Neural progenitor cell (in vitro differentiated cells): ENCODE data around the gene EIF3A. TPM values are rescaled to one million over a fixed set of nuclear protein-coding genes. Genes with fewer than 3 reads are reported as not detected.

Experiments used
- DNase-seq: peaks from one replicate; pipeline ENCODE4 v3.0.0-alpha.2; 2016; ENCODE audit warnings: low spot score
- H2AFZ ChIP-seq: fragments of 200-600 bp; sonication (generic); replicated peaks from 2 replicates; pipeline ENCODE4 v1.6.1; 2016; ENCODE audit warnings: antibody characterized with exemption
- H3F3A ChIP-seq: fragments of 200-600 bp; sonication (generic); 2 replicates; pipeline ENCODE4 v1.6.1; 2016; ENCODE audit warnings: antibody characterized with exemption, low read depth
- H3K27ac ChIP-seq: fragments of 200-600 bp; sonication (generic); 2 replicates; pipeline ENCODE4 v1.5.1; 2016; ENCODE audit warnings: mild to moderate bottlenecking
- H3K27me3 ChIP-seq: fragments of 200-600 bp; sonication (generic); 2 replicates; pipeline ENCODE4 v1.6.1; 2016; ENCODE audit warnings: mild to moderate bottlenecking, moderate library complexity
- H3K36me3 ChIP-seq: fragments of 200-600 bp; sonication (generic); 2 replicates; pipeline ENCODE4 v1.5.1; 2016
- H3K4me1 ChIP-seq: fragments of 200-600 bp; sonication (generic); 2 replicates; pipeline ENCODE4 v1.6.1; 2016; ENCODE audit warnings: mixed run types
- H3K4me2 ChIP-seq: fragments of 200-600 bp; sonication (generic); 2 replicates; pipeline ENCODE4 v1.6.1; 2016
- H3K4me3 ChIP-seq: fragments of 200-600 bp; sonication (generic); 2 replicates; pipeline ENCODE4 v1.5.1; 2016
- H3K79me2 ChIP-seq: fragments of 200-600 bp; sonication (generic); 2 replicates; pipeline ENCODE4 v1.6.1; 2016; ENCODE audit warnings: low read depth
- H3K9ac ChIP-seq: fragments of 200-600 bp; sonication (generic); 2 replicates; pipeline ENCODE4 v1.6.1; 2016
- H3K9me3 ChIP-seq: fragments of 200-600 bp; sonication (generic); 2 replicates; pipeline ENCODE4 v1.5.1; 2016; ENCODE audit warnings: low read depth
- H4K20me1 ChIP-seq: fragments of 200-600 bp; sonication (generic); 2 replicates; pipeline ENCODE4 v1.6.1; 2016; ENCODE audit warnings: low read depth
- H3K27ac Mint-ChIP-seq: 3 replicates; pipeline ENCODE4 v1.8.0; 2021; ENCODE audit warnings: mixed read lengths
- H3K27me3 Mint-ChIP-seq: 2 replicates; pipeline ENCODE4 v1.8.0; 2022; ENCODE audit warnings: low read depth, mild to moderate bottlenecking, inconsistent platforms, moderate library complexity, mixed read lengths; ENCODE audit not compliant: insufficient read depth
- H3K36me3 Mint-ChIP-seq: 3 replicates; pipeline ENCODE4 v1.8.0; 2021; ENCODE audit warnings: mixed read lengths
- H3K4me1 Mint-ChIP-seq: 3 replicates; pipeline ENCODE4 v1.8.0; 2021; ENCODE audit warnings: mixed read lengths
- H3K4me3 Mint-ChIP-seq: 3 replicates; pipeline ENCODE4 v1.8.0; 2021; ENCODE audit warnings: mild to moderate bottlenecking, moderate library complexity, mixed read lengths
- H3K9me3 Mint-ChIP-seq: 3 replicates; pipeline ENCODE4 v1.8.0; 2020; ENCODE audit warnings: mixed read lengths
- CTCF ChIP-seq: fragments of 200-600 bp; sonication (generic); IDR thresholded peaks from 2 replicates; pipeline ENCODE4 v1.5.1; 2017; ENCODE audit warnings: antibody characterized with exemption, mild to moderate bottlenecking
- EZH2 ChIP-seq: fragments of 200-600 bp; sonication (generic); IDR thresholded peaks from 2 replicates; pipeline ENCODE4 v1.6.1; 2017; ENCODE audit warnings: antibody characterized with exemption, mild to moderate bottlenecking, moderate library complexity
- EZH2phosphoT487 ChIP-seq: fragments of 200-600 bp; sonication (generic); IDR thresholded peaks from 2 replicates; pipeline ENCODE4 v1.6.1; 2017; ENCODE audit warnings: antibody characterized with exemption
- total RNA-seq: library from RNA; depleted of rRNA; stranded (reverse); fragments of >200 nt; gene quantifications from 2 replicates; pipeline ENCODE4 v1.2.3, GENCODE V29; 2015; ENCODE audit warnings: low replicate concordance

The EIF3A gene
- total RNA-seq, 1 donor from 2014 or later: 133 TPM

DNA sequence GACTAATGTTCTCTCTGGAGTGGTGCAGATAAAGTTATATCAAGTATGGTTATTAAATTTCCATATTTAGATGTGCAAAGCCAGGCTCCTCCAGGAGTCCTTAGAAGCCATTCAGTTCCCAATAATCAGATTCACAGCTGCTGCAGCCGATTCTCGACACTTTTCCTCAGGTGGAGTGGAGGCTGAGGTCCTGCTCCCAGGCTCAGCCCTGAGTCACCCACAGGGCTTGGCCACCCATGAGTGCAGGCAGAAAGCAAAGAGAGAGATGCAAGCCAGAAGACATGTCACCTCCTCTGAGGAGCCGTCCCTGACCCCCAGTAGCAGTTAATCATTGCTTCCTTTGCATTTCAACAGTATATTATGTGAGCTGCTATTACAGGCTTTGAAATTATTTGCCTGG is 87.4 kb downstream of the EIF3A start:
- TF ChIP-seq CTCF (no peak), EZH2 (no peak), EZH2phosphoT487 (no peak)
- no peaks in the 10 kb centered on the region for H3K79me2 ChIP-seq
- H3K27me3 ChIP-seq: no peaks in the 10 kb centered on the region
- no peak for DNase-seq
- H2AFZ ChIP-seq: no peak overlapping the region
- H3K4me1 ChIP-seq: no peaks in the 10 kb centered on the region
- H3K9ac ChIP-seq: no peak overlapping the region
- no peaks in the 10 kb centered on the region for H3K36me3 ChIP-seq
- H3K4me2 ChIP-seq: no peak overlapping the region
- Mint-ChIP-seq H3K4me1 (no peaks in the 10 kb centered on the region), H3K4me3 (no peak overlapping the region), H3K27ac (no peak overlapping the region), H3K36me3 (no peaks in the 10 kb centered on the region), H3K27me3 (peaks cover 7% of the 10 kb centered on the region), H3K9me3 (peaks cover 5% of the 10 kb centered on the region)
- no peak overlapping the region for H3K27ac ChIP-seq
- H3K9me3 ChIP-seq: no peaks in the 10 kb centered on the region
- H3F3A ChIP-seq: no peaks in the 10 kb centered on the region
- no peak overlapping the region for H3K4me3 ChIP-seq
- H4K20me1 ChIP-seq: no peaks in the 10 kb centered on the region

DNA sequence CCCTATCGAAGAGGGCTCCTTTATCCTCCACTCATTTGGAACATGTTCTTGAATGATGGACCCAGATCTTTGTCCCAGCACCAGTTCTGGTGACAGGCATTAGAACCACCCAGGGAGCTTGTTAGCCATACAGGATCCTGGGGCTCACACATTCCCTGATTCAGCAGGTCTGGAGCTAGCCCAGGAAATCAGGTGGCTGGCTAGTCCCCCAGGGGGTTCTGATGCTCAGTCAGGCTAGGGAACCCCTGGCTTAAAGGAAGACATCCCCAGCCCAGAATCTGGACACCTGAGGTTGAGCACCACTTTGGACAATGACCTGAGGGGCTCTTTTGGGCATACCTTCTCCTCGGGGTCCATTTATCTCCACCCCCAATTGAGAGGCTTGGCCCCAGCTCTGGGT is 88.1 kb downstream of the EIF3A start:
- no peak for TF ChIP-seq EZH2phosphoT487
- TF ChIP-seq EZH2: no peak
- TF ChIP-seq CTCF: no peak

GRCh38 chr10:118990326-118990725 is 90.3 kb downstream of the EIF3A start:
- H3K27me3 ChIP-seq: no peaks in the 10 kb centered on the region
- no peak overlapping the region for H3K4me3 ChIP-seq
- H3F3A ChIP-seq: no peaks in the 10 kb centered on the region
- no peaks in the 10 kb centered on the region for H4K20me1 ChIP-seq
- peaks cover 3% of the 10 kb centered on the region for H3K36me3 Mint-ChIP-seq
- H3K36me3 ChIP-seq: no peaks in the 10 kb centered on the region
- peaks cover 8% of the 10 kb centered on the region for H3K27me3 Mint-ChIP-seq
- H3K9me3 ChIP-seq: no peaks in the 10 kb centered on the region
- TF ChIP-seq EZH2phosphoT487: no peak
- TF ChIP-seq CTCF: no peak
- no peak for TF ChIP-seq EZH2
- no peaks in the 10 kb centered on the region for H3K79me2 ChIP-seq
- no peak overlapping the region for H3K9ac ChIP-seq
- no peak overlapping the region for H3K4me2 ChIP-seq
- peaks cover 9% of the 10 kb centered on the region for H3K9me3 Mint-ChIP-seq
- H2AFZ ChIP-seq: no peak overlapping the region
- H3K4me1 Mint-ChIP-seq: no peaks in the 10 kb centered on the region
- H3K4me3 Mint-ChIP-seq: no peak overlapping the region
- DNase-seq: no peak
- H3K27ac Mint-ChIP-seq: no peak overlapping the region
- no peak overlapping the region for H3K27ac ChIP-seq
- no peaks in the 10 kb centered on the region for H3K4me1 ChIP-seq

More for the DNA sequence above, 88.1 kb downstream of the EIF3A start:
- Histone ChIP-seq H3F3A (no peaks in the 10 kb centered on the region), H3K4me1 (no peaks in the 10 kb centered on the region), H3K27me3 (no peaks in the 10 kb centered on the region), H3K36me3 (no peaks in the 10 kb centered on the region), H3K27ac (no peak overlapping the region), H3K9ac (no peak overlapping the region), H2AFZ (no peak overlapping the region), H3K4me2 (no peak overlapping the region), H3K9me3 (no peaks in the 10 kb centered on the region), H4K20me1 (no peaks in the 10 kb centered on the region), H3K4me3 (no peak overlapping the region), H3K79me2 (no peaks in the 10 kb centered on the region)
- Mint-ChIP-seq H3K4me1 (no peaks in the 10 kb centered on the region), H3K27me3 (peaks cover 7% of the 10 kb centered on the region), H3K36me3 (no peaks in the 10 kb centered on the region), H3K9me3 (peaks cover 5% of the 10 kb centered on the region), H3K27ac (no peak overlapping the region), H3K4me3 (no peak overlapping the region)
- no peak for DNase-seq
